ENCODE results near the gene HP1BP3. TPM values are rescaled to one million over a fixed set of nuclear protein-coding genes. Genes with fewer than 3 reads are reported as not detected.

Gene HP1BP3
- polyA plus RNA-seq, 1 donor from 2014 or later = 389 TPM

GRCh38 chr1:20697563-20697962 lies 89.5 kb downstream of the HP1BP3 start:
- no peaks in the 10 kb centered on the region for H3F3A ChIP-seq (ENCODE audit: insufficient read depth, low read length, poor library complexity, severe bottlenecking)
- H3K79me2 ChIP-seq (replicated peaks; ENCODE audit: insufficient read depth, low read length) = no peaks in the 10 kb centered on the region
- H3K9me3 ChIP-seq (ENCODE audit: low read length) = no peaks in the 10 kb centered on the region
- H3K9me2 ChIP-seq (ENCODE audit: insufficient read depth, low read length) = no peaks in the 10 kb centered on the region
- H3K27me3 ChIP-seq (ENCODE audit: insufficient read depth, low read depth, low read length) = no peaks in the 10 kb centered on the region
- no peak overlapping the region for H2AFZ ChIP-seq (ENCODE audit: low read depth, low read length)
- no peaks in the 10 kb centered on the region for H3K36me3 ChIP-seq (ENCODE audit: insufficient read depth, low read length)
- H4K20me1 ChIP-seq (ENCODE audit: insufficient read depth) = no peaks in the 10 kb centered on the region
- H3K4me2 ChIP-seq (ENCODE audit: low read length) = no peak overlapping the region
- H3K4me3 ChIP-seq (ENCODE audit: low read length) = no peak overlapping the region
- no peak overlapping the region for H3K9ac ChIP-seq (ENCODE audit: low read length)
- no peak for TF ChIP-seq POLR2AphosphoS5 (IDR thresholded peaks at IDR 0.05)
- no peak overlapping the region for H3K27ac ChIP-seq (ENCODE audit: low read length)

GRCh38 chr1:20696397-20697333 lies 90.4 kb downstream of the HP1BP3 start:
- Histone ChIP-seq H3K27me3 (ENCODE audit: insufficient read depth, low read depth, low read length) (no peaks in the 10 kb centered on the region), H3K9ac (ENCODE audit: low read length) (peak overlapping the region; percentile 66), H3F3A (ENCODE audit: insufficient read depth, low read length, poor library complexity, severe bottlenecking) (no peaks in the 10 kb centered on the region), H3K9me3 (ENCODE audit: low read length) (no peaks in the 10 kb centered on the region), H3K79me2 (replicated peaks; ENCODE audit: insufficient read depth, low read length) (no peaks in the 10 kb centered on the region), H3K4me3 (ENCODE audit: low read length) (peak overlapping the region; percentile 65), H3K27ac (ENCODE audit: low read length) (peak overlapping the region; percentile 25), H2AFZ (ENCODE audit: low read depth, low read length) (peak overlapping the region; percentile 16), H3K4me2 (ENCODE audit: low read length) (no peak overlapping the region), H3K9me2 (ENCODE audit: insufficient read depth, low read length) (no peaks in the 10 kb centered on the region), H3K36me3 (ENCODE audit: insufficient read depth, low read length) (no peaks in the 10 kb centered on the region), H4K20me1 (ENCODE audit: insufficient read depth) (no peaks in the 10 kb centered on the region)
- TF ChIP-seq MXI1 (conservative IDR thresholded peaks at IDR 0.05; ENCODE audit: poor library complexity, severe bottlenecking) (peak; percentile 45), REST (IDR thresholded peaks at IDR 0.05; ENCODE audit: borderline replicate concordance) (no peak), TAF1 (IDR thresholded peaks at IDR 0.05; ENCODE audit: low read depth) (no peak), RAD21 (conservative IDR thresholded peaks at IDR 0.05) (peak; percentile 95), SMC3 (conservative IDR thresholded peaks at IDR 0.05; ENCODE audit: poor library complexity) (peak; percentile 95), CTCF (IDR thresholded peaks at IDR 0.05; ENCODE audit: poor library complexity, severe bottlenecking) (peak; percentile 93), EP300 (conservative IDR thresholded peaks at IDR 0.05; ENCODE audit: poor library complexity, severe bottlenecking) (peak; percentile 16), POLR2AphosphoS5 (IDR thresholded peaks at IDR 0.05) (no peak), EZH2 (IDR thresholded peaks at IDR 0.05; ENCODE audit: borderline replicate concordance, insufficient read depth, low read length, poor library complexity, severe bottlenecking) (no peak)
